ENCODE data around the gene SELENOV.

Gene SELENOV

DNA sequence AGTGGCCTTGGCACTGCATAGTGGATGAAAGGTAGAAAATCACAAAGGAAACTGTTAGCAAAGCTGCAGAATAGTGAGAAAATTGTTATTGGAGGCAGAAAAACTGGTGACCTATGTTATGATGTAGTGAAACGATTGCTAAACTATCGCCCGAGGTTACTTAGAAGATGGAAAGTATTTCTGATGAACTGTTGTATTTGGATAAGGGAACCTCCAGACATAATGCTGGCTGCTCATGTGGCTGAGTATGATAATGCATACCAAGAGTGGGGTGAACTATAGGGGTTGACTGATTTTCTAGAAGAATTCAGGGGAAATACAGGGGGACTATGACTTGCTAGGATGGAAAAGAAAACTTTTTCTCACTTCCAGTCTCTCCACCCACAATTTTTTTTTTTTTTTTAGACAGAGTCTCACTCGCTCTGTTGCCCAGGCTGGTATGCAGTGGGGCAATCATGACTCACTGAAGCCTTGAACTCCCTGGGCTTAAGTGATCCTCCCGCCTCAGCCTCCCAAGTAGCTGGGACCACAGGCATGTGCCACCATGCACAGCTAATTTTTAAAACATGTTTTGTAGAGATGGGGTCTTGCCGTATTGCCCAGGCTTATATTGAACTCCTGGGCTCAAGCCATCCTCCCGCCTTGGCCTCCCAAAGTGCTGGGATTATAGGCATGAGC is 29.4 kb downstream of the SELENOV start:
- no peak for DNase-seq
- intact Hi-C loops (cut with DNase I): no loop called here

DNA sequence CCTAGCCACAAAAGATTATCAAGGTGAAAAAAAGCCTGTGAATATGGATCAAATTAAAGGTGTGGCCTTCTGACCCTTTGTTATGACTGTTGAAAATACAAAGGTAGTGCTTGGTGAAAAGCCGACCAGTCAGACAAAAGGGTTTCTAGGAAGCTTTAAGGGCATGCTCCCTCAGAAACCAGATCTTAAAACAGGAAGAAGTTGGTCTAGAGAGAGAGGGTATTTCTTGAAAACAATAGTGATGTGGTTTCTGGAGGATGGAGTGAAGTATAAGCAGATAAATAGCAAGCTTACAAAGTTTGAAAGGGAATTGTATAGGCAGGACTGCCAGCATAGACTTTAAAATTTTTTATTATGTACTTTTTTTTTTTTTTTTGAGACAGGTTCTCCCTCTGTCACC is 30.0 kb downstream of the SELENOV start:
- intact Hi-C loops (cut with DNase I): no loop called here
- DNase-seq: no peak

DNA sequence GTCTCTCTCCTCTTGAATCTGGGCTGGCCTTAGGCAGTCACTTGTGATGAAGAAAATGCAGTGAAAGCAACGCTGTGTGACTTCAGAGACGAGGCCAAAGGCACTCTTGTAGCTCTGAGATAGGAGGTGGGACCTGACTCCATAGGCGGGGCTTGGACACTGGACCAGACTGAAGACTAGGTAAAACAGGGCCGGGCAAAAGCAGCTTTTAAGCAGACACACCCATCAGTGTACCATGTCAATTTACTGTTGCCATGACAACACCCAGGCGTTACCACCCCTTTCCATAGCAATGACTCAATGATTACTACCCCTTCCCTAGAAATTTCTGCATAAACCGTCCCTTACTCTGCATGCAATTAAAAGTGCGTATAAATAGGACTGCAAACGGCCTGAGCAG is 31.7 kb downstream of the SELENOV start:
- DNase-seq: no peak
- intact Hi-C loops (cut with DNase I): no loop called here

DNA sequence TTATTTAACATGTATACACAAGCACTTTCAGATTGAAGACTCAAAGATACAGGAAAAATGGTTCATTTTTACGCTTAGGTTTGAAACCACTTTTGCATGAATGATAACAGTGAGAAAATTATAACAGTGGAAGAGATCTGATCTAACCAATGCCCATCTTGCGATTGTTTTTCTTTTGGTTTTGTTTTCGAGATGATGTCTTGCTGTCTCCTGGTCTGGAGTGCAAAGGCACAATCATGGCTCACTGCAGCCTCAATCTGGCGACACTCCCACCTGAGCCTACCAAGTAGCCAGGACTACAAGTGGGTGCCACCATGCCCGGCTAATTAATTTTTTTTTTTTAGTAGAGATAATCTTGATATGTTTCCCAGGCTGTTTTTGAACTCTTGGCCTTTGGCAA is 35.3 kb downstream of the SELENOV start:
- no peak for DNase-seq
- intact Hi-C loops (cut with DNase I): loop anchor here (5.0 kb wide), 1 partner anchor 122 kb away; no protein-coding TSS in a partner anchor

DNA sequence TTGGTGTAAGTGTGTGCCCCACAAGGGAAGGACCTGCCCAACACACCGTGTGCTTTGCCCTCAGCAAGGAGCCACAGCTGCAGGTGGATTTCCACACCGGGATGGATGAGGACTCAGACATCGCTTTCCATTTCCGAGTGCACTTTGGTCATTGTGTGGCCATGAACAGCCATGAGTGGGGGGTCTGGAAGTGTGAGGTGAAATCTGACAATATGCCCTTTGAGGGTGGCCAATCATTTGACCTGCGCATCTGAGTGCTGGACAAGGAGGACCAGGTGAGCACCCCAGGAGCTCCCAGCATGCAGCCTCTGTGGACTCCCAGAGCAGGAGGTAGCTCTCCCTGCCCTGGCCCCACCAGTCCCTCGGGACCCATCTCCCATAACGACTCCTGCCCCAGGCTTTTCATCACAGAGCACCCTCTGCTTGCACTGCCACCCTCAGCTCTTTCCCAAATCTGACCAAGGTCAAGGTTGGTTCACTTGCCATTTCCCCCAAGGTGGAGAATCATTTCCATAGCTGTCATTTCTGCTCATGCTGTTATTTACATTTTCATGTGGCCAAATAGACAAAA is 38.2 kb downstream of the SELENOV start:
- intact Hi-C loops (cut with DNase I): loop anchor here (5.0 kb wide), 1 partner anchor 119 kb away; no protein-coding TSS in a partner anchor

DNA sequence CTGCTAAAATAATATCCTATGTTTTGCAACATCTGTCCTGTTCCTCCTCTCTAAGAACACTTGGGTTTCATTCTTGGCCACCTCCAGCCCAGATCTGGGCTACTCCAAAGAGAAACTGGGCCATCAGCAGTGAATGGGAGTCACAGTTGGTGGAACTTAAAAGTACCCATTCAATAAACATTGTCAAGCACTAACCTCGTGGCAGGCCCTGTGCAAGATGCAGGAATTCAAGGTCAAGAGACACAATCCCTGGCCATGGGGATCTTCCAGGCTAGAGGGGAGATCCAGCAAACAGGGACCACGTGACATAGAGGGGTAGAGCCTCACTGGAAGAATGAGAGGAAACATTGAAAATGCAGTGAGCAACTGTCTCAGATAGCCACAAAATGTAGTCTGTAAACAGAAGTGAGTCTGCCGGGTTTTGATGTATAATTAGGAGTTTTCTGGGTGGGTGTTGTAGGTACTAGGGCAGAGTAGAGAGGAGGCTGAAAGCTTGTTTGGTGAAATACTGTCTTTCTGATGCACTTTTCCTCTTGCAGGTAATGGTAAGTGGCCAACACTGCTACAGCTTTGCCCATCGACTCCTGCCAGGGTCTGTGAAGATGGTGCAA is 39.9 kb downstream of the SELENOV start:
- intact Hi-C loops (cut with DNase I): loop anchor here (5.0 kb wide), 1 partner anchor 117 kb away; no protein-coding TSS in a partner anchor
- DNase-seq: no peak

More for the DNA sequence above, 38.2 kb downstream of the SELENOV start:
- no peak for DNase-seq

DNA sequence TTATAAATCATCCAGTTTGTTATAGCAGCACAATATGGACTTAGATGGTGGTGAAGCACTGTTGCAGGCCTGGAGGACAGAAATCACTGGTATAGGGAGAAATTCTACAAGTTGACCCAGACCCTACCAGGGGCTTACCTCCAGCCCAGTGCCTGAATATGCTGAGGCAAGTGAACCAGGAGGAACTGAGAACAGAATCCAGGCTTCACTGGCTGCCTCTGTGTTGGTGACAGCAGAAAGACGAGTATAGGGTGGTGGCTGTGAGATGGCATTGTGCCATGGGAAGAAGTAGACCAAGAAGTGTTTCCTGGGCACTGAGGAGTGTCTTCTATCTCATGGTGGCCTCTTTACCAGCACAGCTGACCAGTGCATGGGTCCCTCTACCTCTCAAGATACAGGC is 40.9 kb downstream of the SELENOV start:
- peak in 3 of 42 donors; percentile 14 to 29 (median 17) for DNase-seq
- intact Hi-C loops (cut with DNase I): no loop called here

DNA sequence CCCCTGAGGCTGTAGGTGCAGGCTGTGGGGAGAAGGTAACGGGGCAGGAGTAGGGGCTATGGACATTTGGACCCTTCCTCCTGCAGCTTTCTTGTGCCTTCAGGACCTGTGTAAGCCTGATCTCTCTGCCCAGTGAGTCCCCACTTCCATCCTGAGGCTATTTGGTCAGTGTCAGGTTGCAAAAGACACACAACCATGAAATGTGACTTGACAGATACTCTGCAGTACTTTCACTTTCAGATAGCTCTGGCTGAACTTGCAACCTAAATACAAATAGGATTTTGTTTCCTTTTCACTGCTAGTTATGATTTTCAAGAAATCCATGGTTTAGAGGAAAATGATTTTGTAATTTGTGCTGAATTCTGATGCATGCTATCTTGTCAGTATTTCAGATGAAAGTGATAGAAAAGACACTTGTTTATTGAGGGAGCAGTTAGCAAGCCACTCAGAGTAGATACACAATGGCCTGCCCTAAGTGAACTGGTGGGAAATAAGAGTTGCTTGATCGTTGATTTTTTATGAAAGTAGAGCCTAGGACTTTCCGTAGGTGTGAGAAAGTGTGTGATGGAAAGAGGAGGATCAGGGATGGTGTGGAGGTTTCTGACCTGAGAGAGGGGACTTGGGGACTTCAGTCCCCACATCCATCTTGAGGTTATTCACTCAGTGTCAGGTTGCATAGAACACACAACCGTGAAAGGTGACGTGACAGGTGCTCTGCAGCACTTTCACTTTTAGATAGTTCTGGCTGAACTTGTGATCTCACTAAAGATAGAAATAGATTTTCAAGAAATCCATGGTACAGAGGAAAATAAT is 43.1 kb downstream of the SELENOV start:
- DNase-seq: no peak
- intact Hi-C loops (cut with DNase I): no loop called here

DNA sequence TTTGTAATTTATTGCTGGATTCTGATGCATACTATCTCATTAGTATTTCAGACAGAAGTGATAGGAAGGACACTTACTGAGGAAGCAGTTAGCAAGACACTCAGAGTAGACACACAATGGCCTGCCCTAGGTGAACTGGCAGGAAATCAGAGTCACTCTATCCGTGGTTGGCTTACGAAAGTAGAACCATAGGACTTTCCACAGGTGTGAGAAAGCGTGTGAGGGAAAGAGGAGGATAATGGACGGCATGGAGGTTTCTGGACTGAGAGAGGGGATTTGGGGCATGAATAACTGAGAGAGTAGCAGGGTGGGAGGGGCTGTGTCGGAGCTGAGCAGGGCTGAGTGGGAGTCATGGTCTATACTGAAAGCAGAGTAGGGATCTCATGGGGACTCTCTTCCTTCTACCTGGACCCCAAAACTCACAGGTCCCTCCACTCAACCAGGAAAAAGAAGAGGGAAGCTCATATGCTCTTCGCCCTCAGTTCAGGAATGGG is 43.7 kb downstream of the SELENOV start:
- intact Hi-C loops (cut with DNase I): no loop called here
- DNase-seq: no peak

DNA sequence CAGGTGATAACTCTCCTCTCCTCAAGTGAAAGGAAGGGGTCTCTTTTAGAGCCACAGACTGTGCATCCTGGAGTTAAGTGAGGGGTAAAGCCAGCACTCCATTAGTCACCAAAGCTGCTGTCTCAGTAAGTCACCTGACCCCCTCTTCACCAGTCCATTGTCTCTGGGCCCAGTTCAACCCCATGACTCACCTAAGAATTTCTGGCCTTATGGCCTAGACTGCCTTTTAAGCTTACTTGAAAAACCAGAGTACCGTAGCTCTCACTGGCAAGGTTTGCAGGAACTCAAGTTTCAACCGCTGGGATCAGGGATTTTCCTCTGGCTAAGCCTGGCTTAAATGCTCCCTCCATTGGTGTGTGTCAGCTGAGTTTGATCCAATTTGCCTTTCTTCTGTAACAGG is 48.5 kb downstream of the SELENOV start:
- intact Hi-C loops (cut with DNase I): no loop called here
- no peak for DNase-seq

DNA sequence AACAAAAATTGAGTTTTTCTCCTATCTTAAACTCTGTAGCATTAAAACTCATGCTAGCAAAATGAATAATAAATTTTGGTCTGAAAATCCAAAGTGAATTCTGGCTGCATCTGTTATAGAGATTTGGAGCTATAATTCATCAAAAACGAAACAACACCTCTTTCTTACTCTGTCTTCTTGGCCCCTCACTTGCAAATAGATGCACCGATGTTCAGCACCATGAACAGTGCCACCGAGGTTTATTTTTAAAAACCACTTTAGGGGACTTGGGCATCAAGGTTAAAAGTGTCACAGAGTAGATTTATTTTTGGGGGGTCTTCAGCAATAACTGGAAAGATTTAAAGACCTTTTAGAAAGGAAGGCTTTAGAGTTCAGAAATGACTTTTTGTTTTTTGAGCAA is 51.1 kb downstream of the SELENOV start:
- intact Hi-C loops (cut with DNase I): no loop called here

DNA sequence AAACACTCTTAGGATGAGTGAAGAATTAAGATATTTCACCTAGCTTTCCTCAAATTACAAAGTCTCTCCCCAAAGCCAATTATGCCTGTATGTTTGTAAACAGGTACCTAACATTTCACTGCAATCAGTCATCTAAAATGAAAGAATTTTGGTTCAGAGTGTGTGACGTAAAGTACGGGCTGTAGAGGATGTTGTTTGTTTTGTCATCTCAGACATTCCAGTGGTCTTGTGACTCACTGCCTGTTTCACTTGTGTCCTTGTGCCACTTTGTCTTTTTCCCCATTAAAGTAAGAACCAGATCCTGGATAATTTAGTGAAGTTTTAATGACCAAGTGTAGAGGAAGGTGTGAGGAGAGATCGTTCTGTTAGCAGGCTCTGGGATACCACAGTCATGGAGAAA is 53.7 kb downstream of the SELENOV start:
- intact Hi-C loops (cut with DNase I): no loop called here
- no peak for DNase-seq

More for the DNA sequence above, 51.1 kb downstream of the SELENOV start:
- DNase-seq: no peak
